K562 (cell line): Measurements from ENCODE around the gene FSCN2. TPM values are rescaled to one million over a fixed set of nuclear protein-coding genes. Genes with fewer than 3 reads are reported as not detected.

Experiments
- ATF1 ChIP-seq, 2 experiments: fragments of 450-650 bp in 1 of 2; IDR thresholded peaks; 2 replicates each; pipeline ENCODE4 v1.6.1; 2016; ENCODE audit warnings: missing compliant biosample characterization in 1 of 2, missing genetic modification characterization in 1 of 2
- ATF7 ChIP-seq: fragments of 450-650 bp; IDR thresholded peaks from 2 replicates; pipeline ENCODE4 v1.7.1; 2014; ENCODE audit warnings: mild to moderate bottlenecking, moderate library complexity
- BCOR ChIP-seq: fragments of 450-650 bp; IDR thresholded peaks from 2 replicates; pipeline ENCODE4 v1.6.1; 2016
- CBFB ChIP-seq: sonication (generic); formaldehyde crosslinking; IDR thresholded peaks from 2 replicates; pipeline ENCODE4 v1.4.0; 2020; ENCODE audit warnings: mild to moderate bottlenecking, missing genetic modification reagents
- CBX1 ChIP-seq: sonication (generic); IDR thresholded peaks from 2 replicates; pipeline ENCODE4 v1.6.1; 2016; ENCODE audit warnings: antibody characterized with exemption, low read depth, mild to moderate bottlenecking
- CXXC5 ChIP-seq: fragments of 250-450 bp; sonication (Bioruptor Pico); IDR thresholded peaks from 2 replicates; pipeline ENCODE4 v1.8.0; 2022; ENCODE audit warnings: inconsistent platforms, mild to moderate bottlenecking, moderate library complexity
- ERF ChIP-seq: fragments of 450-650 bp; formaldehyde crosslinking; IDR thresholded peaks from 2 replicates; pipeline ENCODE4 v1.4.0; 2020; ENCODE audit warnings: mild to moderate bottlenecking, mixed read lengths
- GABPB1 ChIP-seq: sonication (generic); formaldehyde crosslinking; IDR thresholded peaks from 2 replicates; pipeline ENCODE4 v1.8.0; 2022; ENCODE audit warnings: mild to moderate bottlenecking, missing genetic modification reagents
- JUN ChIP-seq, 2 experiments: sonication (generic) in 1 of 2; formaldehyde crosslinking in 1 of 2; IDR thresholded peaks; 2 replicates each; pipeline versions ENCODE4 v1.6.1 to v1.8.0; 2012 to 2022; ENCODE audit warnings: borderline replicate concordance in 2 of 2, mild to moderate bottlenecking in 2 of 2, improper control_type of control experiment in 1 of 2, low read depth in 1 of 2, low read length in 1 of 2, missing genetic modification reagents in 1 of 2
- MAZ ChIP-seq, 2 experiments: fragments of 450-650 bp in 1 of 2; sonication (generic) in 1 of 2; formaldehyde crosslinking; IDR thresholded peaks in 1 of 2; conservative IDR thresholded peaks in 1 of 2; 2 replicates each; pipeline versions ENCODE4 v1.4.0 to v1.5.0; 2020; ENCODE audit warnings: mild to moderate bottlenecking in 1 of 2, missing genetic modification reagents in 1 of 2
- RBM34 ChIP-seq: fragments of 200-400 bp; formaldehyde crosslinking; IDR thresholded peaks from 2 replicates; pipeline ENCODE4 v1.6.1; 2018; ENCODE audit warnings: low read length, borderline replicate concordance; ENCODE audit not compliant: insufficient read depth
- SUPT5H ChIP-seq: fragments of 450-650 bp; IDR thresholded peaks from 2 replicates; pipeline ENCODE4 v1.6.1; 2016
- ZNF263 ChIP-seq: sonication (generic); formaldehyde crosslinking; IDR thresholded peaks from 2 replicates; pipeline ENCODE4 v1.8.0; 2022; ENCODE audit warnings: mild to moderate bottlenecking, missing genetic modification reagents, borderline replicate concordance
- ZNF696 ChIP-seq: fragments of 250-450 bp; sonication (Bioruptor Pico); conservative IDR thresholded peaks from 2 replicates; pipeline ENCODE4 v1.4.0; 2020; ENCODE audit warnings: mild to moderate bottlenecking, moderate library complexity
- polyA plus RNA-seq, 8 experiments: library from polyadenylated mRNA; depleted of rRNA in 4 of 8; stranded (reverse) in 5 of 8; unstranded in 3 of 8; fragments of >200 nt; fragmentation: Nextera tagmentation in 2 of 8; fragmentation: Illumina TruSeq in 1 of 8; extraction: Ambion mirVana in 2 of 8; extraction: Trizol in 1 of 8; gene quantifications; 2 replicates each; pipeline versions ENCODE4 v1.2.1 to v1.2.3, GENCODE V29; 2011 to 2014; ENCODE audit warnings: inconsistent platforms in 1 of 8, missing spikeins in 1 of 8
- total RNA-seq, 7 experiments: library from RNA; depleted of rRNA in 6 of 7; stranded (reverse); fragments of >200 nt in 6 of 7; fragmentation: Illumina TruSeq in 2 of 7; extraction: Trizol in 2 of 7; gene quantifications; 2 replicates each; pipeline versions ENCODE4 v1.2.1 to v1.2.3, GENCODE V29; 2011 to 2021; ENCODE audit warnings: low replicate concordance in 1 of 7
- TF ChIP-seq, protein P1 (sequence below): sonication (generic); formaldehyde crosslinking; IDR thresholded peaks from 2 replicates; pipeline ENCODE4 v1.8.1; 2023; ENCODE audit warnings: missing genetic modification reagents, mild to moderate bottlenecking, borderline replicate concordance
- TF ChIP-seq, protein P2 (sequence below): sonication (generic); formaldehyde crosslinking; IDR thresholded peaks from 2 replicates; pipeline ENCODE4 v1.8.1; 2023; ENCODE audit warnings: mild to moderate bottlenecking, missing genetic modification reagents
- TF ChIP-seq, protein P3 (sequence below): fragments of 250-450 bp; sonication (Bioruptor Pico); IDR thresholded peaks from 2 replicates; pipeline ENCODE4 v1.9.0; 2021; ENCODE audit warnings: mild to moderate bottlenecking, inconsistent platforms

Gene FSCN2
- total and polyA plus RNA-seq, 9 of the 15 experiments (the other 6 are each of a cell fraction or from before 2014, with no cell fraction given), result 0.08 TPM; not detected in 8

DNA sequence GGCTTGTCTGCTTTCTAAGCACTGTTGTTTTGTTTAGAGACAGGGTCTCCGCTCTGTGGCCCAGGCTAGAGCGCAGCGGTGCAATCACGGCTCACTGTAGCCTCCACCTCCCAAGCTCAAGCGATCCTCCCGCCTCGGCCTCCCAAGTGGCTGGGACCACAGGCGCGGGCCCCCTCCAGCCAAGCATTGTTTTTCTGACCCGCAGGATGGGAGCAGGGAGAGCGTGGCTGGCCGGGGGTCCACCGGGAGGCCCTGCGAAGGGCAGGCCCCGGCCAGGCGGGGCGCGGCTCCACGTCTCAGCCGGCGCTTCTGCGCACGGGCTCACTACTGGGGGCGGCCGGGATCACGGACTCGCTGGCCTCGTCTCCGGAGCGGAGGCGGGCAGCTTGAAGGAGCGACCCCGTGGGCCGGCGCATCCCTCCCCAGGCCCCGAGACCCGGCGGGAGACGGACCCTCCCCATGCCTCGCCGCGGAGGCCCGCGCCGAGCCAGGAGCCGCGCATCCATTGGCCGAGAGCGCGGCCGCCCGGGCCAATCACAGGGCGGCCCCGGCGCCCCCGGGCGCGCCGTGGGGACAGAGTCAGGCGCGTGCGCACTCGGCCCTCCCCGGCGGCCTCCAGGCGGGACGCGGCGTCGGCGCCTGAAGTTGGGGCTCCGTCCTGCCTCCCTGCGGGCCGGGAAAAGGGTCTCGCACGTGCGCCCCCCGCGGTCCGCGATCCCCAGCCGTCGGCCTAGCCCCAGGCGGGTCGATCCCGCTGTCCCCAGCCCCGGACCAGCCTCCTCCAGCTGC is 40.5 kb upstream of the FSCN2 start (continued):
- TF ChIP-seq, protein P1, sequence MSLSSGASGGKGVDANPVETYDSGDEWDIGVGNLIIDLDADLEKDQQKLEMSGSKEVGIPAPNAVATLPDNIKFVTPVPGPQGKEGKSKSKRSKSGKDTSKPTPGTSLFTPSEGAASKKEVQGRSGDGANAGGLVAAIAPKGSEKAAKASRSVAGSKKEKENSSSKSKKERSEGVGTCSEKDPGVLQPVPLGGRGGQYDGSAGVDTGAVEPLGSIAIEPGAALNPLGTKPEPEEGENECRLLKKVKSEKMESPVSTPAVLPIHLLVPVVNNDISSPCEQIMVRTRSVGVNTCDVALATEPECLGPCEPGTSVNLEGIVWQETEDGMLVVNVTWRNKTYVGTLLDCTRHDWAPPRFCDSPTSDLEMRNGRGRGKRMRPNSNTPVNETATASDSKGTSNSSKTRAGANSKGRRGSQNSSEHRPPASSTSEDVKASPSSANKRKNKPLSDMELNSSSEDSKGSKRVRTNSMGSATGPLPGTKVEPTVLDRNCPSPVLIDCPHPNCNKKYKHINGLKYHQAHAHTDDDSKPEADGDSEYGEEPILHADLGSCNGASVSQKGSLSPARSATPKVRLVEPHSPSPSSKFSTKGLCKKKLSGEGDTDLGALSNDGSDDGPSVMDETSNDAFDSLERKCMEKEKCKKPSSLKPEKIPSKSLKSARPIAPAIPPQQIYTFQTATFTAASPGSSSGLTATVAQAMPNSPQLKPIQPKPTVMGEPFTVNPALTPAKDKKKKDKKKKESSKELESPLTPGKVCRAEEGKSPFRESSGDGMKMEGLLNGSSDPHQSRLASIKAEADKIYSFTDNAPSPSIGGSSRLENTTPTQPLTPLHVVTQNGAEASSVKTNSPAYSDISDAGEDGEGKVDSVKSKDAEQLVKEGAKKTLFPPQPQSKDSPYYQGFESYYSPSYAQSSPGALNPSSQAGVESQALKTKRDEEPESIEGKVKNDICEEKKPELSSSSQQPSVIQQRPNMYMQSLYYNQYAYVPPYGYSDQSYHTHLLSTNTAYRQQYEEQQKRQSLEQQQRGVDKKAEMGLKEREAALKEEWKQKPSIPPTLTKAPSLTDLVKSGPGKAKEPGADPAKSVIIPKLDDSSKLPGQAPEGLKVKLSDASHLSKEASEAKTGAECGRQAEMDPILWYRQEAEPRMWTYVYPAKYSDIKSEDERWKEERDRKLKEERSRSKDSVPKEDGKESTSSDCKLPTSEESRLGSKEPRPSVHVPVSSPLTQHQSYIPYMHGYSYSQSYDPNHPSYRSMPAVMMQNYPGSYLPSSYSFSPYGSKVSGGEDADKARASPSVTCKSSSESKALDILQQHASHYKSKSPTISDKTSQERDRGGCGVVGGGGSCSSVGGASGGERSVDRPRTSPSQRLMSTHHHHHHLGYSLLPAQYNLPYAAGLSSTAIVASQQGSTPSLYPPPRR (CRISPR knock-in tag), result peak; percentile 57; the same call in 1 of the 2 replicates
- peak; percentile 58 to 71; a peak in 3 of 4 replicates for TF ChIP-seq MAZ (CRISPR knock-in tag; conservative IDR thresholded peaks at IDR 0.05 in 1 of 2, IDR thresholded peaks at IDR 0.05 in 1 of 2)
- peak; percentile 73 for TF ChIP-seq BCOR
- TF ChIP-seq CBX1, result peak; percentile 64; the same call in 1 of the 2 replicates
- 0 out of 2 replicates have a peak, but pooled peaks have one; percentile 75 for TF ChIP-seq RBM34
- TF ChIP-seq ZNF263 (CRISPR knock-in tag), result peak; percentile 67; the same call in 1 of the 2 replicates
- TF ChIP-seq, protein P2, sequence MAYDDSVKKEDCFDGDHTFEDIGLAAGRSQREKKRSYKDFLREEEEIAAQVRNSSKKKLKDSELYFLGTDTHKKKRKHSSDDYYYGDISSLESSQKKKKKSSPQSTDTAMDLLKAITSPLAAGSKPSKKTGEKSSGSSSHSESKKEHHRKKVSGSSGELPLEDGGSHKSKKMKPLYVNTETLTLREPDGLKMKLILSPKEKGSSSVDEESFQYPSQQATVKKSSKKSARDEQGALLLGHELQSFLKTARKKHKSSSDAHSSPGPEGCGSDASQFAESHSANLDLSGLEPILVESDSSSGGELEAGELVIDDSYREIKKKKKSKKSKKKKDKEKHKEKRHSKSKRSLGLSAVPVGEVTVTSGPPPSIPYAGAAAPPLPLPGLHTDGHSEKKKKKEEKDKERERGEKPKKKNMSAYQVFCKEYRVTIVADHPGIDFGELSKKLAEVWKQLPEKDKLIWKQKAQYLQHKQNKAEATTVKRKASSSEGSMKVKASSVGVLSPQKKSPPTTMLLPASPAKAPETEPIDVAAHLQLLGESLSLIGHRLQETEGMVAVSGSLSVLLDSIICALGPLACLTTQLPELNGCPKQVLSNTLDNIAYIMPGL (CRISPR knock-in tag), result 0 out of 2 replicates have a peak, but pooled peaks have one; percentile 67
- no peak; the same call in 1 of the 2 replicates for TF ChIP-seq CBFB (CRISPR knock-in tag)
- TF ChIP-seq GABPB1 (CRISPR knock-in tag), result peak; percentile 64; the same call in 1 of the 2 replicates
- TF ChIP-seq ATF7, result 0 out of 2 replicates have a peak, but pooled peaks have one; percentile 39
- TF ChIP-seq ZNF696 (CRISPR knock-in tag), result no peak
- TF ChIP-seq, protein P3, sequence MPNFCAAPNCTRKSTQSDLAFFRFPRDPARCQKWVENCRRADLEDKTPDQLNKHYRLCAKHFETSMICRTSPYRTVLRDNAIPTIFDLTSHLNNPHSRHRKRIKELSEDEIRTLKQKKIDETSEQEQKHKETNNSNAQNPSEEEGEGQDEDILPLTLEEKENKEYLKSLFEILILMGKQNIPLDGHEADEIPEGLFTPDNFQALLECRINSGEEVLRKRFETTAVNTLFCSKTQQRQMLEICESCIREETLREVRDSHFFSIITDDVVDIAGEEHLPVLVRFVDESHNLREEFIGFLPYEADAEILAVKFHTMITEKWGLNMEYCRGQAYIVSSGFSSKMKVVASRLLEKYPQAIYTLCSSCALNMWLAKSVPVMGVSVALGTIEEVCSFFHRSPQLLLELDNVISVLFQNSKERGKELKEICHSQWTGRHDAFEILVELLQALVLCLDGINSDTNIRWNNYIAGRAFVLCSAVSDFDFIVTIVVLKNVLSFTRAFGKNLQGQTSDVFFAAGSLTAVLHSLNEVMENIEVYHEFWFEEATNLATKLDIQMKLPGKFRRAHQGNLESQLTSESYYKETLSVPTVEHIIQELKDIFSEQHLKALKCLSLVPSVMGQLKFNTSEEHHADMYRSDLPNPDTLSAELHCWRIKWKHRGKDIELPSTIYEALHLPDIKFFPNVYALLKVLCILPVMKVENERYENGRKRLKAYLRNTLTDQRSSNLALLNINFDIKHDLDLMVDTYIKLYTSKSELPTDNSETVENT (CRISPR knock-in tag), result 0 out of 2 replicates have a peak, but pooled peaks have one; percentile 69
- TF ChIP-seq ERF, result peak; percentile 44; the same call in 1 of the 2 replicates
- TF ChIP-seq SUPT5H, result peak; percentile 85
- TF ChIP-seq ATF1 (CRISPR knock-in tag; IDR thresholded peaks at IDR 0.05), result 0 out of 2 replicates have a peak, but pooled peaks have one; percentile 8
- peak; percentile 57 for TF ChIP-seq ATF1 (tag; IDR thresholded peaks at IDR 0.05)
- TF ChIP-seq JUN (IDR thresholded peaks at IDR 0.05; ENCODE audit: borderline replicate concordance, low read depth, low read length), result no peak
- peak; percentile 76; the same call in 1 of the 2 replicates for TF ChIP-seq JUN (CRISPR knock-in tag; IDR thresholded peaks at IDR 0.05; ENCODE audit: borderline replicate concordance)
- peak; percentile 75 for TF ChIP-seq CXXC5 (CRISPR knock-in tag)
